Neutrophil (primary cell): ENCODE measurements around the gene TSPYL1.
"Not testable (repeated sequence)": the region's sequence is repeated elsewhere in the genome, so short reads cannot be mapped to it uniquely, and the experiment has no call there.

ENCODE experiments used
- H3K27ac ChIP-seq: fragments of 200-600 bp; sonication (generic); 2 replicates; pipeline ENCODE4 v1.5.1; 2016; ENCODE audit warnings: mild to moderate bottlenecking, moderate library complexity
- H3K27me3 ChIP-seq: fragments of 200-600 bp; sonication (generic); 2 replicates; pipeline ENCODE4 v1.6.0; 2016; ENCODE audit warnings: mild to moderate bottlenecking
- H3K36me3 ChIP-seq: fragments of 200-600 bp; sonication (generic); 2 replicates; pipeline ENCODE4 v1.5.1; 2017
- H3K4me1 ChIP-seq, 2 experiments: fragments of 200-600 bp in 1 of 2; sonication (generic) in 1 of 2; 1 replicate in 1 of 2; 2 replicates in 1 of 2; pipeline versions ENCODE4 v1.5.1 to v1.6.1; 2013 to 2016; ENCODE audit warnings: low read depth in 1 of 2, low read length in 1 of 2, mild to moderate bottlenecking in 1 of 2, moderate library complexity in 1 of 2; ENCODE audit not compliant: control insufficient read depth in 1 of 2, insufficient read depth in 1 of 2
- H3K4me3 ChIP-seq, 2 experiments: fragments of 200-600 bp in 1 of 2; sonication (generic) in 1 of 2; 1 replicate in 1 of 2; 2 replicates in 1 of 2; pipeline ENCODE4 v1.5.1; 2013 to 2016; ENCODE audit warnings: low read depth in 1 of 2, low read length in 1 of 2, mild to moderate bottlenecking in 1 of 2, moderate library complexity in 1 of 2
- H3K9me3 ChIP-seq: fragments of 200-600 bp; sonication (generic); 2 replicates; pipeline ENCODE4 v1.5.1; 2016
- TF ChIP-seq, protein P1 (sequence below): fragments of 200-600 bp; sonication (generic); IDR thresholded peaks from 2 replicates; pipeline ENCODE4 v1.5.1; 2016; ENCODE audit warnings: antibody characterized with exemption

Gene TSPYL1

DNA sequence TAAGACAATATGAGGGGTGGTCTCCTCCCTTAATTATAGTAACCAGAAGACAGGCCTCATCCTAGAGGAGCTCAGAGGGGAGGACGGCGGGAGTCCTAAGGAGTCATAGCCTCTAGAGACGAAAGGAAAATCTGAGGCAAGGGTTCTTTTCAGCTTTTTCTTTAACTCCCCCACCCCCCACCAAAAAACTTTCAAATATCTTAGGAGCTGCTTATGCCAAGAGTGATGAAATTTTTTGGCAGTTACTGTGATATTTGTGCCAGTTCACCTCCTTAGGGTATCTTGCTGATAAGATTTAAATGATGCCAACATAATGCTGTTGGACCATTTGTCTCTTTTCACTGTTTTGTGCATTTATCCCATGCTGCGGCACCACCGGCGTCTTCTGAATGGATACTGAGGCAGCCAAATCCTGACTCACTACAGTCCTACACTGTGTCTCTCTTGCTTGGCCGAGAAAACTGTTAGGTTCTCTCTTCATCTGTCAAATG, 46.5 kb upstream of the TSPYL1 start:
- no peak overlapping the region for H3K4me3 ChIP-seq
- H3K4me1 ChIP-seq: no peaks in the 10 kb centered on the region
- no peak overlapping the region for H3K27ac ChIP-seq
- no peaks in the 10 kb centered on the region for H3K27me3 ChIP-seq
- TF ChIP-seq, protein P1, sequence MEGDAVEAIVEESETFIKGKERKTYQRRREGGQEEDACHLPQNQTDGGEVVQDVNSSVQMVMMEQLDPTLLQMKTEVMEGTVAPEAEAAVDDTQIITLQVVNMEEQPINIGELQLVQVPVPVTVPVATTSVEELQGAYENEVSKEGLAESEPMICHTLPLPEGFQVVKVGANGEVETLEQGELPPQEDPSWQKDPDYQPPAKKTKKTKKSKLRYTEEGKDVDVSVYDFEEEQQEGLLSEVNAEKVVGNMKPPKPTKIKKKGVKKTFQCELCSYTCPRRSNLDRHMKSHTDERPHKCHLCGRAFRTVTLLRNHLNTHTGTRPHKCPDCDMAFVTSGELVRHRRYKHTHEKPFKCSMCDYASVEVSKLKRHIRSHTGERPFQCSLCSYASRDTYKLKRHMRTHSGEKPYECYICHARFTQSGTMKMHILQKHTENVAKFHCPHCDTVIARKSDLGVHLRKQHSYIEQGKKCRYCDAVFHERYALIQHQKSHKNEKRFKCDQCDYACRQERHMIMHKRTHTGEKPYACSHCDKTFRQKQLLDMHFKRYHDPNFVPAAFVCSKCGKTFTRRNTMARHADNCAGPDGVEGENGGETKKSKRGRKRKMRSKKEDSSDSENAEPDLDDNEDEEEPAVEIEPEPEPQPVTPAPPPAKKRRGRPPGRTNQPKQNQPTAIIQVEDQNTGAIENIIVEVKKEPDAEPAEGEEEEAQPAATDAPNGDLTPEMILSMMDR: no peak
- no peaks in the 10 kb centered on the region for H3K9me3 ChIP-seq
- H3K36me3 ChIP-seq: no peaks in the 10 kb centered on the region

DNA sequence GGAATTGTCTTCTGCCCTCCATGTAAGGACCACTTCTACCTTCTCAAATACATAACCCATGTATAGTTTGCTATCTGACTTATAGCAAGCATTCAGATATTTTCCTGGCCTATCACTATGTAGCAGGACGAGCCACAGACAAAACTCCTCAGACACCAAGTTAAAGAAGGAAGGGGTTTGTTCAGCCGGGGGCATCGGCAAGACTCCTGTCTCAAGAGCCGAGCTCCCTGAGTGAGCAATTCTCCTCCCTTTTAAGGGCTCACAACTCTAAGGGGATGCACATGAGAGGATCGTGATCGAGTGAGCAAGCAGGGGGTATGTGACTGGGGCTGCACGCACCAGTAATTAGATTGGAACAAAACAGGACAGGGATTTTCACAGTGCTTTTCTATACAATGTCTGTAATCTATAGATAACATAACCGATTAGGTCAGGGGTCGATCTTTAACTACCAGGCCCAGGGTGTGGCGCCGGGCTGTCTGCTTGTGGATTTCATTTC, 46.0 kb upstream of the TSPYL1 start:
- not testable (repeated sequence) for H3K9me3 ChIP-seq, H3K36me3 ChIP-seq, H3K27me3 ChIP-seq, H3K27ac ChIP-seq, H3K4me1 ChIP-seq, H3K4me3 ChIP-seq

DNA sequence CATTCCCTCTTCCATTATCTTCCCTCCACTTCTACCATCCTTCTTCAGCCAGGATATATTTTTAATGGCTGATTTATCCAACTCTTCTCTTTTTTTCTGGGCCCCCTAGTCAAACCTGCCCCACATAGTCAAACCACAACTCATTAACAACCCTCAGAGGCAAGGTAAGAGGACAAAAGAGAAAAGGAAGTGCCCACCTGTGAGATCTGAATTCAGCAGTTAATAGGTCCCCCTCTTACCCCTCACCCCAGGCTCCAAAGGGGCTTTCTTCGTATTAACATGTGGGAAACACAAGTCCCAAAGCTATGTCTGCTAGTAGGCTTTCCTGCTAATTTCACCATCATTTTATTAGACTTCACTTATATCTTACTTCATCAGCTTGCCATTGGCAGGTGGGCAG, 44.1 kb upstream of the TSPYL1 start:
- Histone ChIP-seq H3K36me3 (no peaks in the 10 kb centered on the region), H3K4me1 (no peaks in the 10 kb centered on the region), H3K9me3 (no peaks in the 10 kb centered on the region), H3K4me3 (no peak overlapping the region), H3K27ac (no peak overlapping the region), H3K27me3 (no peaks in the 10 kb centered on the region)
- TF ChIP-seq, protein P1: no peak

DNA sequence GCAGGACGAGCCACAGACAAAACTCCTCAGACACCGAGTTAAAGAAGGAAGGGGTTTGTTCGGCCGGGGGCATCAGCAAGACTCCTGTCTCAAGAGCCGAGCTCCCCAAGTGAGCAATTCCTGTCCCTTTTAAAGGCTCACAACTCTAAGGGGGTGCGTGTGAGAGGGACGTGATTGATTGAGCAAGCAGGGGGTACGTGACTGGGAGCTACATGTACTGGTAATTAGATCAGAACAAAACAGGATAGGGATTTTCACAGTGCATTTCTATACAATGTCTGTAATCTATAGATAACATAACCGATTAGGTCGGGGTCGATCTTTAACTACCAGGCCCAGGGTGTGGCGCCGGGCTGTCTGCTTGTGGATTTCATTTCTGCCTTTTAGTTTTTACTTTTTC, 42.2 kb upstream of the TSPYL1 start:
- not testable (repeated sequence) for H3K36me3 ChIP-seq, H3K27me3 ChIP-seq, H3K27ac ChIP-seq

DNA sequence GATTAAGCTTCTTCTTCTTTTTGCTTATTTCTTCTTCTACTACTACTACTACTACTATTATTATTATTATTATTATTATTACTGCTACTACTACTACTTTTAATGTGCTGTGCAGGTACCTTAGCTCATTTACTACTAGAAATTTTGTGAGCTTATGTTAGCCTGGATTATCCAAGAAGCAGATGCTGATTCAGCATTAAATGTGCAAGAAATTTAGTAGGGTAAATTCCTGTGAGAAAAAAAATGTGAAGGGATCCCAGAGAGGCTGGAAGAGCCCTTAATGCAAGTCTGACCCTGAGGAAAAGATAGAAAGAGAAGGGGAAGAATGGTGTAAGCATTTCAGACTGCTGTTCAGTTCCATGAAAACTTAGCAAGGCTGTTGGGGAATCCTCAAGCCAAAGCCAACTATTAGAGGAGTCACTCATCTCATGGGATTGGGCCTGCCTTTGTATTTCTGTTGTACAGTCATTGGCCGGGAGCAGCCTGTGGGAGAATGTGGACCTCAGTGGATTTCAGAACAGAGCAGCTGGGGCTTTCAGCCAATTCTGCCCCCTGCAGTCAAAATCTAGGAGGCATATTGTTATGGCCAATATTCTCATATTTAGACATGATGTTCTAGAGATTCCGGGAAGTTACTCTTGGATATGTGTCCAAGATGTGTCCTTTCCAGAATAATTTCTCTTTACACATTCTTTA, 37.2 kb upstream of the TSPYL1 start:
- H3K4me1 ChIP-seq: peaks cover 0 to 4% of the 10 kb centered on the region in 2 experiments
- no peaks in the 10 kb centered on the region for H3K27me3 ChIP-seq
- no peaks in the 10 kb centered on the region for H3K36me3 ChIP-seq
- H3K4me3 ChIP-seq: no peak overlapping the region
- no peak overlapping the region for H3K27ac ChIP-seq
- TF ChIP-seq, protein P1: no peak
- H3K9me3 ChIP-seq: no peaks in the 10 kb centered on the region

More for the DNA sequence above, 42.2 kb upstream of the TSPYL1 start:
- not testable (repeated sequence) for H3K4me1 ChIP-seq, H3K4me3 ChIP-seq, H3K9me3 ChIP-seq

DNA sequence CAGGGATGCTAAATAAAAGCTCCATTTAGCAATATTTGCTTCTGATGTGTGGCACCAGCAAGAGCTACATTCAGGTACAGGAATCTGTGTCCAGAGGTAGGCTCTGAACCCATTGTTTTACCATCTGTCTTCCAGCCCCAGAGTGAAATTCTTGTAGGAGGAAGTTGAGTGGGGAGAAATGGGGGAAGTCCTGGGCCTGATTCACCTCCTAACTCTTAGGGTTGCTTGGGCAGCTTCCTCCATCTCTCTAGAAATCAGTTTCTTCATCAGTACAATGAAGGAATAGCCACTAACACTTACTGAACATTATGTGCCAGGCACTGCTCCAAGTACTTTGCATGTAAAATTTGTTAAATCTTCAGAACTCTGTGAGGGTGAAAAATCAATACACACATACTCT, 35.1 kb upstream of the TSPYL1 start:
- TF ChIP-seq, protein P1: no peak
- Histone ChIP-seq H3K36me3 (no peaks in the 10 kb centered on the region), H3K9me3 (no peaks in the 10 kb centered on the region), H3K27me3 (no peaks in the 10 kb centered on the region), H3K4me1 (peaks cover 0 to 4% of the 10 kb centered on the region in 2 experiments), H3K4me3 (no peak overlapping the region), H3K27ac (no peak overlapping the region)
